Left renal cortex interstitium (tissue), 4 donors: Measurements from ENCODE around the gene FGF22. TPM values are rescaled to one million over a fixed set of nuclear protein-coding genes. Genes with fewer than 3 reads are reported as not detected.

Experiments
- DNase-seq, 4 donors: peaks; one replicate each; pipeline ENCODE4 v3.0.0-alpha.2; 2013; ENCODE audit warnings: low read depth in 4 of 4, low spot score in 2 of 4, missing footprints in 1 of 4
- polyA plus RNA-seq, 4 donors: library from polyadenylated mRNA; unstranded; fragments of 120-200 nt; gene quantifications; one replicate each; pipeline ENCODE4 v1.2.1, GENCODE V29; 2013; ENCODE audit not compliant: insufficient read length in 4 of 4

FGF22 gene
- polyA plus RNA-seq, 4 donors, result 0.27 to 0.96 (median 0.62) TPM

GRCh38 chr19:640606-641189, 1.0 kb downstream of the FGF22 start:
- DNase-seq, result no peak

- DNase-seq, result no peak
Measured at GRCh38 chr19:641702-642101, 2.0 kb downstream of the FGF22 start.

GRCh38 chr19:642767-643727, 3.4 kb downstream of the FGF22 start:
- no peak for DNase-seq

GRCh38 chr19:643736-644135, 4.1 kb downstream of the FGF22 start:
- DNase-seq, result no peak

- DNase-seq, result no peak
Measured at GRCh38 chr19:644363-644762, 4.7 kb downstream of the FGF22 start.

GRCh38 chr19:644789-645188, 5.1 kb downstream of the FGF22 start:
- DNase-seq, result no peak

GRCh38 chr19:645912-646778, 6.5 kb downstream of the FGF22 start:
- no peak for DNase-seq

GRCh38 chr19:646779-647565, 7.3 kb downstream of the FGF22 start:
- no peak for DNase-seq

- no peak for DNase-seq
Measured at GRCh38 chr19:647566-648284, 8.0 kb downstream of the FGF22 start.

- DNase-seq, result no peak
Measured at GRCh38 chr19:648305-648704, 8.6 kb downstream of the FGF22 start.

GRCh38 chr19:648904-649801, 9.5 kb downstream of the FGF22 start:
- no peak for DNase-seq

- no peak for DNase-seq
Measured at GRCh38 chr19:650121-650520, 10.4 kb downstream of the FGF22 start.

- no peak for DNase-seq
Measured at GRCh38 chr19:651114-651818, 11.6 kb downstream of the FGF22 start.

GRCh38 chr19:651991-652390, 12.3 kb downstream of the FGF22 start:
- DNase-seq, result no peak

GRCh38 chr19:652467-653389, 13.0 kb downstream of the FGF22 start:
- no peak for DNase-seq

- DNase-seq, result no peak
Measured at GRCh38 chr19:653425-653824, 13.7 kb downstream of the FGF22 start.

- DNase-seq, result no peak
Measured at GRCh38 chr19:655691-656090, 16.0 kb downstream of the FGF22 start.
